SKM-1 (cell line): ENCODE measurements around the gene NPIPA3.
"Not testable (repeated sequence)": the region's sequence is repeated elsewhere in the genome, so short reads cannot be mapped to it uniquely, and the experiment has no call there.

Experiments used
- DNase-seq: peaks from one replicate; lab custom pipeline; 2025; ENCODE audit not compliant: unreplicated experiment; lab: John Stamatoyannopoulos, UW

NPIPA3 gene

DNA sequence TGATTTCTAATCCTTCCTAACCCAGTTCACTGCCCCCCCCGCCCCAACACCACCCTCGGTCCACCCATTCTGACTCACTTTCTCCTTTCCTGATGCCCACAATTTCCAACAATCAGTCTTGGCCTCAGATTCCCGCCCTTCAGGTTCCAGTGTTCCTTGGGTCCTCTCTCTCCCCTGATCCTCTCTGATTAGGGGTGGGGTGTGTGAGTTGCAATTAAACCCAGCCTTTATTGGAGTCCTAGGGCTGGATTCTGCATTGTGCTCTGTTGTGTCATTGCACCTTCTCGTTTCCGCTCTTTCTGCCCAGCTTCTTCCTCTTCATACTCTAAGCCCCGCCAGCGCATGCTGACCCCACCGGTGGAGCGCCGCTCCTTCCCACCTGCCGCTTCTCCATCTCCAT lies 38.6 kb downstream of the NPIPA3 start:
- DNase-seq: not testable (repeated sequence)

DNA sequence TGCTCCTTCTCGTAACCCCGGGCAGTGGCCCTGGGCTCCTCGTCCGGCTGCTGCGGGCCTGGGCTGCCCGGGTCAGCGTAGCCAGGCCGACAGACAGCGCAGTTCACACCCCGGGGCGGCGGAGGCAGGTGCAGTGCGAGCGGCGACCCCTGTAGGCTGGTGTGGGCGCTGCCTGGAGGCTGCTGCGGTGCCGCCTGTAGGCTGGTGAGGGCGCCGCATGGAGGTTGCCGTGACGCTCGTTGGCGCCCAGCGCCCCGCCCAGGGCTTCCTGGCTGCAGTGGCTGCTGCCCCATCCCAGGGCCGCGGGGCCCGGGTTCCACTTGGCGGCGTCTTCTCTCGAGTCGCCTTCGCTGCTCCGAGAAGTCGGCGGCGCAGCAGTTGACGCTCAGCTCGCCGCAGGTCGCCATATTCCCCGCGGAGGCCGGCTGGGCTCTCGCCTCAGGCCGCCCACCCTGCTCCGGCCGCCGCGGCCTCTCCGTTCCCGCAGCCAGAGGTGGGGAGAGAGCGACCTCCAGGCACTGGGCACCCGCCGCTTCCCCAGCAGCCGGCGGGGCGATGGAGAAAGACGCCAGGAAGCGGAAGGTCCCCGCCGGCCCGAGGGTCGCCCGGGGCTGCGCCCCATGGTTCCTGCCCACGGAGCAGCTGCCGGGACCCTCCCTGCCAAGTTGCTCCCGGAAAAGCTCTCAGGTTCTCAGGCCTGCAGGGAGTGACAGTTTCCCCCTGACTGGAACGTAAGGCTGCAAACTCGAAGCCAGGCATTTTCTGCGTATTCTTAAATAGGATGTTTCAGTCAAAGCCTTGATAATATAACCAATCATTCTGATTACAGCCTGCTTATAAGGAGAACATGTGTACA lies 39.3 kb downstream of the NPIPA3 start, which contains the start of gene NPIPA2:
TSS of gene NPIPA2 (plus strand) at position 261 of the 856 bp plus-strand sequence. CDS start 5,533 bp downstream, outside the sequence.
- DNase-seq: not testable (repeated sequence)

DNA sequence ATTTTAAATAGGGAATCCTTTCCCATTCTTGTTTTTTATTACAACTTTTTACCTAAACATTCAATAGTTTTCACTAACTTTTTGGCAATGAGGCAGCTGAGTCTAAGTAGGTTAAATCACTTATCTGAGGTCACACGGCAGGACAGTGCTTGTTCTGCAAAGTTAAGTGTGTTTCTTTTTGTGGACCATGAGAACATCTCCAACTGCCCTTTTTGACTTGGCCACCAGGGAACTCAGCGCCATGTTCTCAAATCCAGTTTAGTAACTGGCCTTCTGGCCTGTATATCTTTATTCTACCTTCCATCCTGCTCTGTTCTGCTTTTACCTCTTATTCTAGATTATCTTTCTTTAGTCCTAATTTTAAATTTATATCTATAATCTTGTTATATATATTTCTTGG lies 70.4 kb downstream of the NPIPA3 start:
- not testable (repeated sequence) for DNase-seq

DNA sequence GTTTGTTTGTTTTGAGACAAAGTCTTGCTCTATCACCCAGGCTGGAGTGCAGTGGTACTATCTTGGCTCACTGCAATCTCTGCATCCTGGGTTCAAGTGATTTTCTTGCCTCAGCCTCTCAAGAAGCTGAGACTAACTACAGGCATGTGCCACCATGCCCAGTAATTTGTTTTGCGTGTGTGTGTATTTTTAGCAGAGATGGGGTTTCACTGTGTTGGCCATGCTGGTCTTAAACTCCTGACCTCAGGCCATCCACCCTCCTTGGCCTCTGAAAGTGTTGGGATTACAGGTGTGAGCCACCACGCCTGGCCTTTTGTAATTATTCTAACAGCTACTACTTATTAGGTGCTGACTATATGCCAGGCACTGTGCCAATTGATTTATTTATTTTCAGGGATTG lies 72.4 kb downstream of the NPIPA3 start:
- DNase-seq: not testable (repeated sequence)
